ENCODE measurements around the gene PAK1IP1. TPM values are rescaled to one million over a fixed set of nuclear protein-coding genes. Genes with fewer than 3 reads are reported as not detected.
"Not testable (repeated sequence)": the region's sequence is repeated elsewhere in the genome, so short reads cannot be mapped to it uniquely, and the experiment has no call there.

The PAK1IP1 gene
- total and polyA plus RNA-seq, 4 donors, result 6.1 to 16.9 (median 11.0) TPM

DNA sequence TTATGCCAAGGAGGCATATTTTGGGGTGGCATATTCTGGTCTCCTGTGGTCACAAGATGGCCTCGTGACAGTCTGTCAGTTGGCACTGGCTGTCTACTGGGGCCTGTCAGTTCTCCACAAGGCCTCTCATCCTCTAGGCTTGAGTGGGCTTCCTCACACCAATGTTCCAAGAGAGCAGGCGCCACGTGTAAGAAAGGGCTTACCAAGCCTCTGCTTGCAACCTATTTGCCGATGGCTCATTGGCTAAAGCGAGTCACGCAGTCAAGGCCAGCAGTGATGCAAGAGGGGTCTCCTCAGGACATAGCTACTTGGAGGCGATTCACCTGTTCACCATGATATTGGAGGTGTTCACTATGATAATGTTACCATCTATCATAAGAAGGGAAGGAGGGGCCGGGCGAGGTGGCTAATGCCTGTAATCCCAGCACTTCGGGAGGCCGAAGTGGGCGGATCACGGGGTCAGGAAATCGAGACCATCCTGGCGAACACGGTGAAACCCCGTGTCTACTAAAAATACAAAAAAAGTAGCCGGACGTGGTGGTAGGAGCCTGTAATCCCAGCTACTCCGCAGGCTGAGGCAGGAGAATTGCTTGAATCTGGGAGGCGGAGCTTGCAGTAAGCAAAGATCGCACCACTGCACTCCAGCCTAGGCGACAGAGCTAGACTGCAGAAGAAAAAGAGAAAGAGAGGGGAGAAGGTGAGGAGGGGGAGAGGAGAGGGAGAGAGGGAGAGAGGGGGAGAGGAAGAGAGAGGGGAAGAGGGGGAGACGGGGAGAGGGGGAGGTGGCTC lies 35.7 kb upstream of the PAK1IP1 start:
- ATAC-seq (ENCODE audit: insufficient read depth, low FRiP score), result no peak
- Histone ChIP-seq H3K9ac (ENCODE audit: insufficient read depth in 1 of 2, low read length in 2 of 2) (no peak overlapping the region), H3K4me3 (no peak overlapping the region), H3K36me3 (ENCODE audit: control insufficient read depth in 4 of 4, insufficient read depth in 4 of 4, low read length in 4 of 4) (no peaks in the 10 kb centered on the region), H3K27me3 (ENCODE audit: control insufficient read depth in 3 of 3, insufficient read depth in 3 of 3, low read length in 2 of 3) (no peaks in the 10 kb centered on the region), H3K4me1 (ENCODE audit: control insufficient read depth in 5 of 5, insufficient read depth in 5 of 5, low read length in 5 of 5) (no peaks in the 10 kb centered on the region), H3K9me3 (ENCODE audit: control insufficient read depth in 4 of 4, insufficient read depth in 3 of 4, low read length in 3 of 4) (no peaks in the 10 kb centered on the region), H3K27ac (ENCODE audit: low read depth in 1 of 2, low read length in 1 of 2) (no peak overlapping the region)
- TF ChIP-seq, protein P1, sequence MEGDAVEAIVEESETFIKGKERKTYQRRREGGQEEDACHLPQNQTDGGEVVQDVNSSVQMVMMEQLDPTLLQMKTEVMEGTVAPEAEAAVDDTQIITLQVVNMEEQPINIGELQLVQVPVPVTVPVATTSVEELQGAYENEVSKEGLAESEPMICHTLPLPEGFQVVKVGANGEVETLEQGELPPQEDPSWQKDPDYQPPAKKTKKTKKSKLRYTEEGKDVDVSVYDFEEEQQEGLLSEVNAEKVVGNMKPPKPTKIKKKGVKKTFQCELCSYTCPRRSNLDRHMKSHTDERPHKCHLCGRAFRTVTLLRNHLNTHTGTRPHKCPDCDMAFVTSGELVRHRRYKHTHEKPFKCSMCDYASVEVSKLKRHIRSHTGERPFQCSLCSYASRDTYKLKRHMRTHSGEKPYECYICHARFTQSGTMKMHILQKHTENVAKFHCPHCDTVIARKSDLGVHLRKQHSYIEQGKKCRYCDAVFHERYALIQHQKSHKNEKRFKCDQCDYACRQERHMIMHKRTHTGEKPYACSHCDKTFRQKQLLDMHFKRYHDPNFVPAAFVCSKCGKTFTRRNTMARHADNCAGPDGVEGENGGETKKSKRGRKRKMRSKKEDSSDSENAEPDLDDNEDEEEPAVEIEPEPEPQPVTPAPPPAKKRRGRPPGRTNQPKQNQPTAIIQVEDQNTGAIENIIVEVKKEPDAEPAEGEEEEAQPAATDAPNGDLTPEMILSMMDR (IDR thresholded peaks at IDR 0.05; ENCODE audit: control extremely low read depth, extremely low read depth), result no peak
- peak in 1 of 3 donors; percentile 4 for DNase-seq
- 84 to 90% methylated on average over 24 of the region's 24 CpGs for WGBS, 2 donors

DNA sequence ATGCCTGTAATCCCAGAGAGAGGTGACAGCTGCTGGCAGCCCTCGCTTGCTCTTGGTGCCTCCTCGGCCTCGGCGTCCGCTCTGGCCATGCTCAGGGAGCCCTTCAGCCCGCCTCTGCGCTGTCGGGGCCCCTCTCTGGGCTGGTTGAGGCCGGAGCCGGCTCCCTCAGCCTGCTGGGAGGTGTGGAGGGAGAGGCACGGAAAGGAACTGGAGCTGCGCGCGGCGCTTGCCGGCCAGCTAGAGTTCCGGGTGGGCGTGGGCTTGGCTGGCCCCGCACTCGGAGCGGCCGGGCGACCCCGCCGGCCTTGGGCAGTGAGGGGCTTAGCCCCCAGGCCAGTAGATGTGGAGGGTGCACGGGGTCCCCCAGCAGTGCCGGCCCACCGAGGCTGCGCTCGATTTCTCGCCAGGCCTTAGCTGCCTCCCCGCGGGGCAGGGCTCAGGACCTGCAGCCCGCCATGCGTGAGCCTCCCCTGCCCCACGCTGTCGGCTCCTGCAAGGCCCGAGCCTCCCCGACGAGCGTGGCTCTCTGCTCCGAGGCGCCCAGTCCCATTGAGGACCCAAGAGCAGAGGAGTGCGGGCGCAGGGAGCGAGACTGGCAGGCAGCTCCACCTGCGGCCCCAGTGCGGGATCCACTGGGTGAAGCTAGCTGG lies 34.9 kb upstream of the PAK1IP1 start:
- H3K4me1 ChIP-seq (ENCODE audit: control insufficient read depth in 5 of 5, insufficient read depth in 5 of 5, low read length in 5 of 5), result no peaks in the 10 kb centered on the region
- H3K9ac ChIP-seq (ENCODE audit: insufficient read depth in 1 of 2, low read length in 2 of 2), result no peak overlapping the region
- H3K27ac ChIP-seq (ENCODE audit: low read depth in 1 of 2, low read length in 1 of 2), result no peak overlapping the region
- peak overlapping the region; percentile 25 for H3K4me3 ChIP-seq
- TF ChIP-seq, protein P1 (IDR thresholded peaks at IDR 0.05; ENCODE audit: control extremely low read depth, extremely low read depth), result no peak
- no peaks in the 10 kb centered on the region for H3K9me3 ChIP-seq (ENCODE audit: control insufficient read depth in 4 of 4, insufficient read depth in 3 of 4, low read length in 3 of 4)
- no peaks in the 10 kb centered on the region for H3K27me3 ChIP-seq (ENCODE audit: control insufficient read depth in 3 of 3, insufficient read depth in 3 of 3, low read length in 2 of 3)
- WGBS, 2 donors, result 76 to 89% methylated on average over 38 to 48 of the region's 48 CpGs
- ATAC-seq (ENCODE audit: insufficient read depth, low FRiP score) (no peak), DNase-seq (peak; percentile 6 to 34 (median 14))
- H3K36me3 ChIP-seq (ENCODE audit: control insufficient read depth in 4 of 4, insufficient read depth in 4 of 4, low read length in 4 of 4), result no peaks in the 10 kb centered on the region

DNA sequence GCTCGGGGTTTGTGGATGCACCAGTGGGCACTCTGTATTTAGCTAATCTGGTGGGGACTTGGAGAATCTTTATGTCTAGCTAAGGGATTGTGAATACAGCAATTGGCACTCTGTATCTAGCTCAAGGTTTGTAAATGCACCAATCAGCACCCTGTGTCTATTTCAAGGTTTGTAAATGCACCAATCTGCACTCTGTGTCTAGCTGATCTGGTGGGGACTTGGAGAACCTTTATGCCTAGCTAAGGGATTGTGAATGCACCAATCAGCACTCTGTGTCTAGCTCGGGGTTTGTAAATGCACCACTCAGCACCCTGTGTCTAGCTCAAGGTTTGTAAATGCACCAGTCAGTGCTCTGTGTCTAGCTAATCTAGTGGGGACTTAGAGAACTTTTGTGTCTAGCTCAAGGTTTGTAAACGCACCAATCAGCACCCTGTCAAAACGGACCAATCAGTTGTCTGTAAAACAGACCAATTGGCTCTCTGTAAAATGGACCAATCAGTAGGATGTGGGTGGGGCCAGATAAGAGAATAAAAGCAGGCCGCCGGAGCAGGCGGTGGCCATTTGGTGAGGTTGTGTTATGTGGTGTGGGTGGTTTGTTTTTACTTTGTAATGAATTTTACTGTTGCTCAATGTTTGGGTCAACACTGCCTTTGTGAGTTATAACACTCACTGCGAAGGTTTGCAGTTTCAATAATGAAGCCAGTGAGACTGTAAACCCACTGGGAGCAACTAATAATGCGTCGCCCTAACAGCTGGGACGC lies 34.2 kb upstream of the PAK1IP1 start:
- not testable (repeated sequence) for H3K36me3 ChIP-seq (ENCODE audit: control insufficient read depth in 4 of 4, insufficient read depth in 4 of 4, low read length in 4 of 4); H3K27ac ChIP-seq (ENCODE audit: low read depth in 1 of 2, low read length in 1 of 2); ATAC-seq (ENCODE audit: insufficient read depth, low FRiP score); H3K9me3 ChIP-seq (ENCODE audit: control insufficient read depth in 4 of 4, insufficient read depth in 3 of 4, low read length in 3 of 4); H3K27me3 ChIP-seq (ENCODE audit: control insufficient read depth in 3 of 3, insufficient read depth in 3 of 3, low read length in 2 of 3); H3K4me3 ChIP-seq; DNase-seq; H3K9ac ChIP-seq (ENCODE audit: insufficient read depth in 1 of 2, low read length in 2 of 2); H3K4me1 ChIP-seq (ENCODE audit: control insufficient read depth in 5 of 5, insufficient read depth in 5 of 5, low read length in 5 of 5)
- 95 to 97% methylated on average over 11 of the region's 11 CpGs for WGBS, 2 donors

DNA sequence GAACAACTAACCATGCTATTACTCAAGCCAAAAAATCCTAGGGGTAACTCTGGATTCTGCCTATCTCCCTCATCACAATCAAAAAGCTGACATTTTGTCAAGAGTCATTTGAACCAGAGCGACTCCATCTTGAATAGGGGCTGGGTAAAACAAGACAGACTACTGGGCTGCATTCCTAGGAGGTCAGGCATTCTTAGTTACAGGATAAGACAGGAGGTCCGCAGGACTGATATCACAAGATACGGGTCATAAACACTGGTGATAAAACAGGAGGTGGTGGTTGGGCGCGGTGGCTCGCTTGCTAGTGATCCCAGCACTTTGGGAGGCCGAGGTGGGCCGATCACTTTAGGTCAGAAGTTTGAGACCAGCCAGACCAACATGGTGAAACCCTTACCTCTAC lies 32.6 kb upstream of the PAK1IP1 start:
- Histone ChIP-seq H3K27ac (ENCODE audit: low read depth in 1 of 2, low read length in 1 of 2) (no peak overlapping the region), H3K4me1 (ENCODE audit: control insufficient read depth in 5 of 5, insufficient read depth in 5 of 5, low read length in 5 of 5) (no peaks in the 10 kb centered on the region), H3K9me3 (ENCODE audit: control insufficient read depth in 4 of 4, insufficient read depth in 3 of 4, low read length in 3 of 4) (no peaks in the 10 kb centered on the region), H3K27me3 (ENCODE audit: control insufficient read depth in 3 of 3, insufficient read depth in 3 of 3, low read length in 2 of 3) (no peaks in the 10 kb centered on the region), H3K36me3 (ENCODE audit: control insufficient read depth in 4 of 4, insufficient read depth in 4 of 4, low read length in 4 of 4) (no peaks in the 10 kb centered on the region), H3K9ac (ENCODE audit: insufficient read depth in 1 of 2, low read length in 2 of 2) (no peak overlapping the region), H3K4me3 (no peak overlapping the region)
- TF ChIP-seq, protein P1 (IDR thresholded peaks at IDR 0.05; ENCODE audit: control extremely low read depth, extremely low read depth), result no peak
- ATAC-seq (ENCODE audit: insufficient read depth, low FRiP score) (no peak), DNase-seq (no peak)
- WGBS, 2 donors, result 95 to 100% methylated on average over 8 of the region's 8 CpGs

Data from lung (tissue), 12 donors.